Natural killer cell treated with Interleukin-12 subunit alpha and Interleukin-12 subunit beta and Interleukin-15 and Interleukin-18, amount 100 ng/mL, for 72 hours (primary cell): ENCODE results near the gene VPS37B. TPM values are rescaled to one million over a fixed set of nuclear protein-coding genes. Genes with fewer than 3 reads are reported as not detected.

Source experiments
- ATAC-seq, 2 donors: fragments of 150-1000 bp; cut with Tn5 transposase in 1 of 2; sonication (Bioruptor Pico), chemical (Tn5 transposase) in 1 of 2; 2 replicates each; pipeline ENCODE4 v1.10.0; 2021
- DNase-seq: peaks from one replicate; pipeline ENCODE4 v3.0.0; 2022; ENCODE audit warnings: low spot score
- H3K27ac Mint-ChIP-seq, 2 donors: 1 replicate in 1 of 2; 2 replicates in 1 of 2; pipeline ENCODE4 v1.8.0; 2022; ENCODE audit warnings: mixed read lengths in 2 of 2, mild to moderate bottlenecking in 1 of 2, moderate library complexity in 1 of 2
- H3K27me3 Mint-ChIP-seq, 2 donors: 1 replicate in 1 of 2; 2 replicates in 1 of 2; pipeline ENCODE4 v1.8.0; 2022; ENCODE audit warnings: mixed read lengths in 2 of 2
- H3K36me3 Mint-ChIP-seq: one replicate; pipeline ENCODE4 v1.8.0; 2022; ENCODE audit warnings: mixed read lengths
- H3K4me1 Mint-ChIP-seq, 2 donors: 1 replicate in 1 of 2; 2 replicates in 1 of 2; pipeline ENCODE4 v1.8.0; 2022; ENCODE audit warnings: low read depth in 2 of 2, mixed read lengths in 2 of 2, mild to moderate bottlenecking in 1 of 2
- H3K4me3 Mint-ChIP-seq: one replicate; pipeline ENCODE4 v1.8.0; 2022; ENCODE audit warnings: mixed read lengths
- H3K9me3 Mint-ChIP-seq: 2 replicates; pipeline ENCODE4 v1.8.0; 2022; ENCODE audit warnings: mixed read lengths
- total RNA-seq, 2 donors: library from RNA; stranded (reverse); gene quantifications; one replicate each; pipeline ENCODE4 v1.2.3, GENCODE V29; 2022

Gene VPS37B
- total RNA-seq, 2 donors from 2014 or later: 42.6 to 46.9 TPM

GRCh38 chr12:122860854-122861586, 34.9 kb downstream of the VPS37B start:
- Mint-ChIP-seq H3K27me3 (no peaks in the 10 kb centered on the region), H3K36me3 (no peaks in the 10 kb centered on the region), H3K27ac (no peak overlapping the region), H3K9me3 (no peaks in the 10 kb centered on the region), H3K4me3 (no peak overlapping the region), H3K4me1 (peaks cover 5 to 6% of the 10 kb centered on the region in 2 donors)
- DNase-seq: peak; percentile 54
- ATAC-seq: no peak

GRCh38 chr12:122860040-122860853, 35.7 kb downstream of the VPS37B start:
- peak; percentile 70 to 74 for ATAC-seq
- Mint-ChIP-seq H3K4me3 (no peak overlapping the region), H3K9me3 (no peaks in the 10 kb centered on the region), H3K36me3 (no peaks in the 10 kb centered on the region), H3K4me1 (peaks cover 5 to 6% of the 10 kb centered on the region in 2 donors), H3K27me3 (no peaks in the 10 kb centered on the region), H3K27ac (no peak overlapping the region)
- peak; percentile 83 for DNase-seq

- DNase-seq (no peak), ATAC-seq (no peak)
- Mint-ChIP-seq H3K36me3 (no peaks in the 10 kb centered on the region), H3K9me3 (no peaks in the 10 kb centered on the region), H3K27ac (no peak overlapping the region), H3K4me1 (peaks cover 3 to 6% of the 10 kb centered on the region in 2 donors), H3K27me3 (no peaks in the 10 kb centered on the region), H3K4me3 (no peak overlapping the region)
Observed at GRCh38 chr12:122859303-122860039, 36.5 kb downstream of the VPS37B start.

GRCh38 chr12:122858591-122859302, 37.2 kb downstream of the VPS37B start:
- DNase-seq: no peak
- Mint-ChIP-seq H3K9me3 (no peaks in the 10 kb centered on the region), H3K4me3 (no peak overlapping the region), H3K27me3 (no peaks in the 10 kb centered on the region), H3K36me3 (no peaks in the 10 kb centered on the region), H3K4me1 (peaks cover 0 to 4% of the 10 kb centered on the region in 2 donors), H3K27ac (no peak overlapping the region)
- no peak for ATAC-seq

- no peaks in the 10 kb centered on the region for H3K36me3 Mint-ChIP-seq
- H3K4me1 Mint-ChIP-seq: peaks cover 0 to 4% of the 10 kb centered on the region in 2 donors
- ATAC-seq: no peak
- no peaks in the 10 kb centered on the region for H3K27me3 Mint-ChIP-seq
- no peaks in the 10 kb centered on the region for H3K9me3 Mint-ChIP-seq
- no peak overlapping the region for H3K4me3 Mint-ChIP-seq
- no peak for DNase-seq
- no peak overlapping the region for H3K27ac Mint-ChIP-seq
Observed at GRCh38 chr12:122858171-122858570, 37.8 kb downstream of the VPS37B start.

GRCh38 chr12:122856999-122857671, 38.8 kb downstream of the VPS37B start:
- Mint-ChIP-seq H3K9me3 (no peaks in the 10 kb centered on the region), H3K4me3 (no peak overlapping the region), H3K36me3 (no peaks in the 10 kb centered on the region), H3K4me1 (no peaks in the 10 kb centered on the region), H3K27me3 (no peaks in the 10 kb centered on the region), H3K27ac (no peak overlapping the region)
- ATAC-seq: no peak
- DNase-seq: no peak

- H3K4me1 Mint-ChIP-seq: no peaks in the 10 kb centered on the region
- H3K27me3 Mint-ChIP-seq: no peaks in the 10 kb centered on the region
- no peak overlapping the region for H3K4me3 Mint-ChIP-seq
- ATAC-seq: no peak
- H3K9me3 Mint-ChIP-seq: no peaks in the 10 kb centered on the region
- H3K36me3 Mint-ChIP-seq: no peaks in the 10 kb centered on the region
- H3K27ac Mint-ChIP-seq: no peak overlapping the region
- DNase-seq: no peak
Observed at GRCh38 chr12:122855928-122856831, 39.7 kb downstream of the VPS37B start.

- H3K36me3 Mint-ChIP-seq: no peaks in the 10 kb centered on the region
- H3K4me1 Mint-ChIP-seq: no peaks in the 10 kb centered on the region
- no peaks in the 10 kb centered on the region for H3K27me3 Mint-ChIP-seq
- H3K9me3 Mint-ChIP-seq: no peaks in the 10 kb centered on the region
- ATAC-seq (no peak), DNase-seq (no peak)
- H3K4me3 Mint-ChIP-seq: no peak overlapping the region
- H3K27ac Mint-ChIP-seq: no peak overlapping the region
Observed at GRCh38 chr12:122855071-122855829, 40.7 kb downstream of the VPS37B start.

- Mint-ChIP-seq H3K27ac (no peak overlapping the region), H3K9me3 (no peaks in the 10 kb centered on the region), H3K36me3 (no peaks in the 10 kb centered on the region), H3K27me3 (no peaks in the 10 kb centered on the region), H3K4me1 (peaks cover 0 to 3% of the 10 kb centered on the region in 2 donors), H3K4me3 (no peak overlapping the region)
- no peak for ATAC-seq
- no peak for DNase-seq
Observed at GRCh38 chr12:122854554-122854953, 41.4 kb downstream of the VPS37B start.

- no peak overlapping the region for H3K4me3 Mint-ChIP-seq
- H3K36me3 Mint-ChIP-seq: no peaks in the 10 kb centered on the region
- H3K9me3 Mint-ChIP-seq: no peaks in the 10 kb centered on the region
- H3K27me3 Mint-ChIP-seq: no peaks in the 10 kb centered on the region
- DNase-seq (no peak), ATAC-seq (no peak)
- H3K4me1 Mint-ChIP-seq: peaks cover 0 to 4% of the 10 kb centered on the region in 2 donors
- no peak overlapping the region for H3K27ac Mint-ChIP-seq
Observed at GRCh38 chr12:122853582-122854245, 42.2 kb downstream of the VPS37B start.
